GM19328 (cell line): ENCODE results near the gene ZNF644.
"Not testable (repeated sequence)": the region's sequence is repeated elsewhere in the genome, so short reads cannot be mapped to it uniquely, and the experiment has no call there.

Experiments
- ATAC-seq: cut with Tn5 transposase; IDR thresholded peaks from one replicate; pipeline ENCODE4 v1.9.1; 2021; ENCODE audit warnings: mild to moderate bottlenecking, moderate library complexity; ENCODE audit not compliant: unreplicated experiment

ZNF644 gene

DNA sequence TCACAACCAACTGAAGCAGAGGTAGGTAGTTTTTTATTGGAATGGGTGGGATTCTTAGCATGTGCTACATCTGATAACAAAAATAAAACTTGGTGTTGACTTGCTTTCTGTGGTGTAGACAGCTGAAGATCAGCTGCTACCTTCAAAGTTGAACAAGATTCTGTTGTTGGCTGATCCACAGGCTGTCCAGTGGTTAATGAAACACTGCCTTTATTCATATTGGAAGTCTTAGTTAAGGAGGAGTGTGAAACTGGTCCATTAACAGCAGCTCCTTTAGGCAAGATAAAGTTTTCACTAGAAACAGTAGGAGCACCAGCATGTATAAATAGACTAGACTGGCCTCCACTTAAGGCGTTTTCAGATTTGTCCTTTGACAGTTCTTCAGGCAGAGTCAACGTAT lies 81.1 kb downstream of the ZNF644 start:
- no peak for ATAC-seq

DNA sequence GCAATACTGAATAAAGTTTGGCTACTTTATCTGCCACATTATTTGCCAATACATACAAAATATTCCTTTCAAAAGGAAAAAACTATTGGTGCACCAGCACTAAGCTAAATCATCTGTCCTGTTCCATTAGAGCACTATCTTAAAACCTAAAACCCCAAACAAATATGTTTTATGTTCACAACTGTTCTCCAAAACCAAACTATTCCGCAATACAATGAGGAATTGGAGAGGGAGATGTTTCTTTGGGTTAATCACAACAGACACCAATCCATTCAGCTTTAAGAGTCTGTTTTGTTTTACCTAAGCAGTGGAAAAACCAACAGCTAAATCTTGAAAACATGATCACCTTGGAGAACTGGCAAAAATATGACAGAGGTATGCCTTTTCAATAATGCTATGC lies 85.1 kb downstream of the ZNF644 start:
- no peak for ATAC-seq

GRCh38 chr1:90936061-90936460 lies 85.8 kb downstream of the ZNF644 start:
- no peak for ATAC-seq

- ATAC-seq = not testable (repeated sequence)
These were observed 93.6 kb downstream of the ZNF644 start for GRCh38 chr1:90928231-90928630.

- not testable (repeated sequence) for ATAC-seq
These were observed 94.2 kb downstream of the ZNF644 start for GRCh38 chr1:90927674-90928073.

DNA sequence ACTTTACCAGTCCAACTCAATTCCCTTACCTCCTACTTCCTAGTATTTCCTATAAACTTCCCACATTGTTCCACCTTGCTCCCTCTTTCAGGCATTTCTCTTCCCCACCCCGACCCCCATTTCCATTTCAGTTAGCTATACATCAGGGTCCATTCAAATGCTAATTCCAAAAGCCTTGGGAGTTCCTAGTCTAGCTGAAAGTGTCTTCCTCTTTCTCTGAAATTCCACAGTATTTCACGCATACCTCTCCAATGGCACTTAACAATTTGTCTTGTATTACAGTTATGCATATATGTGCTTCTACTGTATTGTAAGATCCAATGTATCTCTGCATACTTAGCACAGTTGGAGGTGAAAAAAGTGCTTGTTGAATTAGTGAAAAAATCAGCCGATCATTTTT lies 94.9 kb downstream of the ZNF644 start:
- no peak for ATAC-seq

DNA sequence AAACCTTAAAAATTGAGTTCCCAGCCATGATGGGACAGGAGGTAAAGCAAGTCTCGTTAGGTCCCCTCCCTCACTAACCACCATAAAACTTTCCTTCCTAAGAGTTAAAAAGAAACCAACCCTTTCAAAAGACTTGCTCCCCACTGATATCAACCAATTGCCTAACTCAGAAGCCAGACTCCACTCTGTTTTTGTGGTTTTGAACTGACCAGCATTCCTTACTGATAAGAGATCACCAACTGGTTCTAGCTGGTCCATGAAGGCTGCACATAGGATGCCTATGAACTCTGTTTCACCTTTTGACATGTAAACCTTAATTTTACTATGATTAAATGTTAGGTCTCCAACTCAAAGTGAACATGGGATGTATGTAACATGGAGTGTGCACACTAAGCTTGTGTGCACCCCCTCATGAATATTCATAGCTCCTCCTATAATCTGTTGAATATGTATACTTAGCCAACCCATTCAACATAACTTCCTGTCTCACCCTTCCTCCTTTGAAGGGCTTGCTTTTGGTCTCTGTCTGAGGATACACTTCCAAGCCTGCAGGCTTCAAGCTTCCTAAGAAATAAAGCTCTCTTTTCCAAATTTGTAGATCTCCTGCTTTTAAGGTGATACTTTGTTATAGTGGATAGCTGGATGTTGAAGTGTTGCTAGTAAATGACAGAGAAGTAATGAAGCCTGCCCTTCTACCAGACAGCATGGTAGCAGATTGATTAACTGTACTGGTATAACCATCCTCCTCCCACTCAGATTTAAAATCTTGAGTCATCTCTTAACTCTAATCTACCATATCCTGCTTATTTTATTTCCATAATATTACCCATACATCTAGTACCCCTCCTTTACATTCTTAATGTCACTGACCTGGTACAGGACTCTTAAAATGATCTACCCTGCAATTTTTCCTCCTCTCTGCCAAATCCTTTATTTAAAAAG lies 95.6 kb downstream of the ZNF644 start:
- ATAC-seq = no peak

DNA sequence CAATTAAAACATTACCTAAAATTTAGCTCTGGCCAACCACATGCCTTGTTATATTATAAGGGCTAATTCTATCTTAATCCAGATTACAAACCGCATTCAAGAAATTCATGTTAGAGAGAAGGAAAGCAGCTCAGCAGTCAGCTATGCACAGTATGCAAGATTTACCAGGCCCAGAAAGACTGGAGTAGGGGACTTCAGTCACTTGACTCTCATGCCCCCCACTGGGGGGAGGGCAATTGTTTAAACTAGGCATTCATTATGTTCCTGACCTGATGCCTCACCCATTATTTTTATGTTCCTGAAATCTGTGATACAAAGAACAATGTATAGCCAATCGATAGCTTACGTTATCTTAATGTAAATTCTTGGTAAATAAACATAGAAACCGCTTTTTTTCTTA lies 96.9 kb downstream of the ZNF644 start:
- no peak for ATAC-seq

- no peak for ATAC-seq
These were observed 98.8 kb downstream of the ZNF644 start for GRCh38 chr1:90922996-90923395.

- ATAC-seq = no peak
These were observed 99.6 kb downstream of the ZNF644 start for GRCh38 chr1:90922202-90922601.

DNA sequence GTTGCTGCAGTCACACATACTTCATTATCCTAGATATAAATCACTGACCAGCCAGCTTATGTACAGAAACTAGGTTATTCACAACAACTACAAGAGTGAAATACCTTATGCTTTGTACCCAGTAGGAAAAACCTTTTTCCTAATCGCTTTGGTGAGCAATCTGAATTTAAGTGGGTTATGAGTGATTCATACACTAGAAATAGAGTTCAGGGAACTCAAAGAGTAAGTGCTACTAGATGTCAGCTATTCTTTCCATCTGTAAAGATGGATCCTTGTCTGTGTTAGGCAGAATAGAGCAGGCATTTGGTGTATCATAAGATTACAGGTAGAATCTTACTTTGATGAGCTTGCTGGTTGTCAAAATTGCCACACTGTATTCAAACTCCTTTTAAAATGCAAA lies 101.9 kb downstream of the ZNF644 start:
- ATAC-seq = no peak

DNA sequence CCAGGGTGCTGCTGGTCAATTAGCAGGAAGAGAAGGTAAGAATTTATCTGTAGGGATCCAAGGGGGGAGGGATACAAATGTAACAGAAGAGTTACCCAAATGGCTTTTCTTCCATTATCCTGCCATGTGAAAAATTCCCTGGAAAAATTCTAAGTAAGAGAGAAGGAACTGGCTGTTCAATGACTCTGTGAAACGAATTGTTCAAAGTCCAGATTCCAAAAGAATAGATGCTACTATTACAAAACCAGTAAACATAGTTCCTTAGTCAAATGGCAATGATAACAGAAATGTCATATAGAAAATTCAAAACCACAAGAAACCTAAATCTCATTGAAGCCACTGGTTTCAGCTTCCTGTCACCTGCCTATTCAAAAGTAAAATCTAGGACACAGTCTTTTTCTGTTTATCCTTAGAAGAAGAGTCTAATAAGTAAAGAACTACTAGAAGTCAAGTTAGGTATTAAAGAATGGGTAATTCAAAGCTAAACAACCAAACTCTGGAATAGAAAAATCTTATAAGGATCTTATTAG lies 102.6 kb downstream of the ZNF644 start:
- no peak for ATAC-seq

DNA sequence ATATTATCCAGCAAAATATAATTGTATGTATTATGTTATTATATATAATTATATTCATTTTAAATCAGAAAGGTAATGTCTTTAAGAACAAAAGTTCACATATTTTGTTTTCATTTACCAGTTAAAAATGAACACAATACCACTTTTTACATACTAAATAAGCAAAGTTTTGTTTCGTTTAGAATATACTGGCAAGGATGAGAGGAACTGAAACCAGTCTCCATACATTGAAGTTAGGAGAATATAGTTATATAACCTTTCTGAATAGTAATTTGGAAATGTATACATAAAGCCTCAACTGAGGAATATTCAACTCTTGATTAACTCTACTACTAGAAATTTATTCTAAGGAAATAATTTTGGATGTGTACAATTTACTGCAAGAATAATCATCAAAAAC lies 110.5 kb downstream of the ZNF644 start:
- ATAC-seq = no peak

- no peak for ATAC-seq
These were observed 119.2 kb downstream of the ZNF644 start for GRCh38 chr1:90902672-90903071.

GRCh38 chr1:90899263-90899662 lies 122.6 kb downstream of the ZNF644 start:
- ATAC-seq = no peak

DNA sequence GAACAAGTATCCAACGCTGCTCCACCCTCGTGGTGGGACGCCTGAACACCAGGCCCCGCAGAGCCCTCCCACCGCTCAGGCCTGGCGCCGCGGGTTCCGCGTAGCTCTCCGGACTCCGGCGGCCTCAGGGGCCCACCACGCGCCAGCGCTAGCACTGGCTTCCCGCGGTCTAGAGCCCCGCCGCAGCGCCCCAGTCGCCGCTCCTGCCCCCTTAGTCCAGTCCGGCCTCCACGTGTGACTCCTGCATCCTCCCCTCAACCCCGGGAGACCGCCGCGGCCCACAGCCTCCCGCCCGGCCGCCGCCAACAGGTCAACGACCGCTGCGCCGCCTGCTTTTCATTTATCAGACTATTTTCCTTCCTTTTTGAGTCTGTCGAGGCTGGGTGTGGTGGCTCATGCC lies 128.2 kb downstream of the ZNF644 start:
- not testable (repeated sequence) for ATAC-seq

DNA sequence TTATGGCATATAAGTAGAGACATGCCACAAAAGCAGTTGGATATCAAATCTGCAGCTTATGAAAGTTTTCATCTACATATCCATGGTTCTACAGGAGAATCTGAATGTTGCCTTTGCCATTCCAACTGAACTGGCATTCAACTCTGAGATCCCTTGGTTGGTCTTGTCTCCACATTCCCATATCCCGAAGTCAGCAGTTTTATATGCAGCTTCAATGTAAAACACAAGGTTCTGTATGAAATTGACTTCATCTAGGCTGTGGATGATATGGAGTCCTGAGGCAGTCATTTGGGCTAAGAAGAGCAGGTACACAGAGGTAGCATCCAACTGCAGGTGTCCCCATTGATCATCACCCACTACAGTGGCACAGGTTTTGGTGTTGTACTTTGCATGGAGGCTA lies 129.0 kb downstream of the ZNF644 start:
- not testable (repeated sequence) for ATAC-seq

DNA sequence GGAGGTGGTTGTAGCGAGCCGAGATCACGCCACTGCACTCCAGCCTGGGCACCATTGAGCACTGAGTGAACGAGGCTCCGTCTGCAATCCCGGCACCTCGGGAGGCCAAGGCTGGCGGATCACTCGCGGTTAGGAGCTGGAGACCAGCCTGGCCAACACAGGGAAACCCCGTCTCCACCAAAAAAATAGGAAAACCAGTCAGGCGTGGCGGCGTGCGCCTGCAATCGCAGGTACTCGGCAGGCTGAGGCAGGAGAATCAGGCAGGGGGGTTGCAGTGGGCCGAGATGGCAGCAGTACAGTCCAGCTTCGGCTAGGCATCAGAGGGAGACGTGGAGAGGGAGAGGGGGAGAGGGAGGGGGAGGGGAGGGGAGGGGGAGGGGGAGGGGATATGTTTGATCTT lies 129.6 kb downstream of the ZNF644 start:
- not testable (repeated sequence) for ATAC-seq

- ATAC-seq = not testable (repeated sequence)
These were observed 130.1 kb downstream of the ZNF644 start for GRCh38 chr1:90891756-90892155.

GRCh38 chr1:90882221-90882620 lies 139.6 kb downstream of the ZNF644 start:
- ATAC-seq = no peak

- no peak for ATAC-seq
These were observed 140.8 kb downstream of the ZNF644 start for GRCh38 chr1:90881034-90881433.

GRCh38 chr1:90879281-90879680 lies 142.6 kb downstream of the ZNF644 start:
- no peak for ATAC-seq
